Left lung (tissue), 10 donors: ENCODE results near the gene PLA2G2A. TPM values are rescaled to one million over a fixed set of nuclear protein-coding genes. Genes with fewer than 3 reads are reported as not detected.

Source experiments
- ATAC-seq: fragments of 200-7000 bp; cut with Tn5 transposase; one replicate; pipeline ENCODE4 v1.9.1; 2020; ENCODE audit warnings: moderate library complexity
- DNase-seq, 4 donors: peaks; one replicate each; pipeline ENCODE4 v3.0.0-alpha.2; 2013 to 2020
- H3K27ac ChIP-seq, 2 donors: fragments of 200-600 bp; sonication (generic) in 1 of 2; one replicate each; pipeline versions ENCODE4 v1.5.0 to v1.8.0; 2020 to 2021
- H3K27me3 ChIP-seq, 2 donors: fragments of 200-600 bp; sonication (generic) in 1 of 2; one replicate each; pipeline versions ENCODE4 v1.5.0 to v1.8.0; 2020 to 2021
- H3K36me3 ChIP-seq, 2 donors: fragments of 200-600 bp; sonication (generic) in 1 of 2; one replicate each; pipeline versions ENCODE4 v1.5.0 to v1.8.0; 2020 to 2021
- H3K4me1 ChIP-seq, 2 donors: fragments of 200-600 bp; one replicate each; pipeline ENCODE4 v1.8.0; 2021
- H3K4me3 ChIP-seq, 2 donors: fragments of 200-600 bp; sonication (generic) in 1 of 2; one replicate each; pipeline versions ENCODE4 v1.5.0 to v1.8.0; 2020 to 2021; ENCODE audit warnings: mild to moderate bottlenecking in 1 of 2
- H3K9me3 ChIP-seq, 2 donors: fragments of 200-600 bp; sonication (generic) in 1 of 2; one replicate each; pipeline versions ENCODE4 v1.5.0 to v1.8.0; 2020 to 2021
- intact Hi-C, 2 donors: fragments of 100-400 bp; cut with DNase I; formaldehyde crosslinking; loops; one replicate each; pipeline versions ENCODE4 v1.11.2 to v1.14.2; 2022
- polyA plus RNA-seq, 6 donors: library from polyadenylated mRNA; unstranded; fragments of 120-200 nt; gene quantifications; one replicate each; pipeline ENCODE4 v1.2.1, GENCODE V29; 2013; ENCODE audit not compliant: insufficient read length in 6 of 6
- total RNA-seq, 2 donors: library from RNA; stranded (reverse); fragmentation: NEBNext Ultra II Directional; extraction: Animal tissue kit (Norgen Biotek cat#: 25700); gene quantifications; one replicate each; pipeline ENCODE4 v1.2.1, GENCODE V29; 2021
- TF ChIP-seq, protein P1 (sequence below), 2 donors: fragments of 200-600 bp; sonication (generic) in 1 of 2; IDR thresholded peaks; one replicate each; pipeline versions ENCODE4 v1.5.0 to v1.8.0; 2021; ENCODE audit warnings: antibody characterized with exemption in 2 of 2
- donor health status: DM: no; HTN: yes; CAD: no.
- donor health status: DM: no; HTN: no; CAD: no.

The PLA2G2A gene
- total and polyA plus RNA-seq, 8 donors = 0.73 to 65.7 (median 1.7) TPM

GRCh38 chr1:19980314-19980713 is 896 bp upstream of the PLA2G2A start:
- DNase-seq = peak in 1 of 4 donors; percentile 11
- TF ChIP-seq, protein P1, sequence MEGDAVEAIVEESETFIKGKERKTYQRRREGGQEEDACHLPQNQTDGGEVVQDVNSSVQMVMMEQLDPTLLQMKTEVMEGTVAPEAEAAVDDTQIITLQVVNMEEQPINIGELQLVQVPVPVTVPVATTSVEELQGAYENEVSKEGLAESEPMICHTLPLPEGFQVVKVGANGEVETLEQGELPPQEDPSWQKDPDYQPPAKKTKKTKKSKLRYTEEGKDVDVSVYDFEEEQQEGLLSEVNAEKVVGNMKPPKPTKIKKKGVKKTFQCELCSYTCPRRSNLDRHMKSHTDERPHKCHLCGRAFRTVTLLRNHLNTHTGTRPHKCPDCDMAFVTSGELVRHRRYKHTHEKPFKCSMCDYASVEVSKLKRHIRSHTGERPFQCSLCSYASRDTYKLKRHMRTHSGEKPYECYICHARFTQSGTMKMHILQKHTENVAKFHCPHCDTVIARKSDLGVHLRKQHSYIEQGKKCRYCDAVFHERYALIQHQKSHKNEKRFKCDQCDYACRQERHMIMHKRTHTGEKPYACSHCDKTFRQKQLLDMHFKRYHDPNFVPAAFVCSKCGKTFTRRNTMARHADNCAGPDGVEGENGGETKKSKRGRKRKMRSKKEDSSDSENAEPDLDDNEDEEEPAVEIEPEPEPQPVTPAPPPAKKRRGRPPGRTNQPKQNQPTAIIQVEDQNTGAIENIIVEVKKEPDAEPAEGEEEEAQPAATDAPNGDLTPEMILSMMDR (IDR thresholded peaks at IDR 0.05) = no peak
- H3K27me3 ChIP-seq = peaks cover 0 to 4% of the 10 kb centered on the region in 2 donors
- no peaks in the 10 kb centered on the region for H3K36me3 ChIP-seq
- H3K27ac ChIP-seq = no peak overlapping the region
- H3K4me1 ChIP-seq = peaks cover 5 to 9% of the 10 kb centered on the region in 2 donors
- ATAC-seq = peak; percentile 65
- intact Hi-C loops = no loop called here
- H3K4me3 ChIP-seq = no peak overlapping the region
- H3K9me3 ChIP-seq = no peaks in the 10 kb centered on the region

GRCh38 chr1:19978143-19978542 is 1.3 kb downstream of the PLA2G2A start:
- ATAC-seq (no peak), DNase-seq (no peak)
- H3K4me3 ChIP-seq = no peak overlapping the region
- peaks cover 5 to 13% of the 10 kb centered on the region in 2 donors for H3K4me1 ChIP-seq
- peaks cover 0 to 15% of the 10 kb centered on the region in 2 donors for H3K27me3 ChIP-seq
- H3K9me3 ChIP-seq = no peaks in the 10 kb centered on the region
- TF ChIP-seq, protein P1 (IDR thresholded peaks at IDR 0.05) = no peak
- H3K36me3 ChIP-seq = no peaks in the 10 kb centered on the region
- intact Hi-C loops = no loop called here
- no peak overlapping the region for H3K27ac ChIP-seq

DNA sequence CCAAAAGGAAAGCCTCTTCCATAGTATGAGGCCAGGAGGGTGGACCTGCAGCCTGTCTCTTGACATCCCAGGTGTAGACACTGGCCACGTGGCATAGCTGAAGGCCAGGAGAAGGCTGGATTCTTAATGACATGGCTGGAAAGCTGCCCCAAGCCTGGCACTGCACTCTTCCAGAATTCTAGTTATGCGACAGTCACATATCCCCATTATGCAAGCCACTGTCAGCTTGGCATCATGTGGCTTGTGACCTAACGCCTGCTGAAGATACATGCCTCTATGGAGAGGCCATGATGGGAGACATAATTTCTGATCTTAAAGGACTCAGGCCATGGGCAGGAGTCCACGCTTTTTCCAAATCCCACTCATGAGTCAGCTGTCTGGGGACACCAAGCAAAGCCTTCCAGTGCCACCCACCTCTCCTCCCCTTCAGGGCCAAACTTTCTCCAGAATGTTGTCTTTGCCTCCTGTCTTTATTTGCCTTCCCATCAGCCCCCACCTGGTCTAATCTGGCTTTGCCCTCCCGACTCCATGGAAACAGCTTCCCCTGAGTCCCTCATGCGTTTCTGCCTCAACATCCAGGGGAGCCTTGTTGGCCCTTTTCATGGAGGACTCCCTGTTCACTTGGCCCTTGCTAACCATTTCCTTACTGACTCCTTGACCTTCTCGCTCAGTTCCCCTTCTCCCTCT is 3.0 kb downstream of the PLA2G2A start:
- DNase-seq (no peak), ATAC-seq (no peak)
- TF ChIP-seq, protein P1 (IDR thresholded peaks at IDR 0.05) = no peak
- no peak overlapping the region for H3K27ac ChIP-seq
- H3K27me3 ChIP-seq = peaks cover 0 to 12% of the 10 kb centered on the region in 2 donors
- no peaks in the 10 kb centered on the region for H3K36me3 ChIP-seq
- H3K4me1 ChIP-seq = peaks cover 5 to 13% of the 10 kb centered on the region in 2 donors
- H3K4me3 ChIP-seq = no peak overlapping the region
- H3K9me3 ChIP-seq = no peaks in the 10 kb centered on the region
- intact Hi-C loops = no loop called here

- Histone ChIP-seq H3K36me3 (no peaks in the 10 kb centered on the region), H3K4me1 (peaks cover 5 to 13% of the 10 kb centered on the region in 2 donors), H3K27me3 (peaks cover 0 to 21% of the 10 kb centered on the region in 2 donors), H3K27ac (no peak overlapping the region), H3K9me3 (no peaks in the 10 kb centered on the region), H3K4me3 (no peak overlapping the region)
- intact Hi-C loops = no loop called here
- ATAC-seq (no peak), DNase-seq (no peak)
- TF ChIP-seq, protein P1 (IDR thresholded peaks at IDR 0.05) = no peak
These were observed 3.8 kb downstream of the PLA2G2A start for GRCh38 chr1:19975423-19976193.

DNA sequence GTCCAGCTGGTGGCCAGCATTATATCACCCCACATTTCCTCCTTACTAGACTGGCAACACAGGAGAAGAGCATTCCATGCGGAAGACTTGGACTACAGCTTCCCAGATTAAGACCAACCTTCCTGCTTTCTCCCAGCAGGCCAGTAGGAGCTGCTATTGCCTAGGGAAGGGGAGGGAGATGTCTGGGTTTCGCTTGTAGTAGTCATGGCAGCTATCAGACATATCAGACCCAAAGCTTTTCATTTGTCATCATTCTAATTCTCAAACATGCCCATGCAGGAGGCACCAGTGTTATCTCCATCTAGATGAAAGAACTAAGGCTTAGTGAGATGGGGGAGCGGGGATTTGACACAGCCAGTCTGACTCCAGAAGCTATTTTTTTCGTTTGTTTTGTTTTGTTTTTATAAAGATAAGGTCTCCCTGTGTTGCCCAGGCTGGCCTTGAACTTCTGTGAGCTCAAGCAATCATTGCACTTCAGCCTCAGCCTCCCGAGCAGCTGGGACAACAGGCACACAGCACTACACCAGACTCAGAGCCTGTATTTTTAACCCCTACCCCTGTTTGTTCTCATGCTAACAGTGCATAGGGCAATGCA is 4.5 kb downstream of the PLA2G2A start:
- H3K9me3 ChIP-seq = no peaks in the 10 kb centered on the region
- H3K36me3 ChIP-seq = no peaks in the 10 kb centered on the region
- TF ChIP-seq, protein P1 (IDR thresholded peaks at IDR 0.05) = peak; percentile 60 to 66
- ATAC-seq = peak; percentile 93
- H3K27me3 ChIP-seq = peaks cover 0 to 28% of the 10 kb centered on the region in 2 donors
- DNase-seq = peak in 2 of 4 donors; percentile 41 to 67
- H3K27ac ChIP-seq = no peak overlapping the region
- no peak overlapping the region for H3K4me3 ChIP-seq
- intact Hi-C loops = no loop called here
- peaks cover 5 to 9% of the 10 kb centered on the region in 2 donors for H3K4me1 ChIP-seq
